Stimulated activated CD4-positive, alpha-beta T cell treated with anti-CD3 and anti-CD28 coated beads, Interleukin-1b, Interleukin-23, amount 100 ng/mL, for 1 hour (primary cell): ENCODE data around the gene CTDSP2.
"Not testable (repeated sequence)": the region's sequence is repeated elsewhere in the genome, so short reads cannot be mapped to it uniquely, and the experiment has no call there.

Experiments
- DNase-seq, 2 donors: peaks; one replicate each; pipeline ENCODE4 v3.0.0-alpha.2; 2020; ENCODE audit warnings: low read depth in 2 of 2

Gene CTDSP2

GRCh38 chr12:57782608-57783465 is 63.7 kb downstream of the CTDSP2 start, which contains the start of gene TSFM:
TSS of gene TSFM (plus strand) at chr12:57782787. CDS start at chr12:57782802, 15 bp downstream.
- peak; percentile 90 to 96 for DNase-seq

- DNase-seq, result no peak
Observed at GRCh38 chr12:57782243-57782607, 64.3 kb downstream of the CTDSP2 start.

- DNase-seq, result no peak
Observed at GRCh38 chr12:57781801-57782200, 64.7 kb downstream of the CTDSP2 start.

GRCh38 chr12:57781244-57781643 is 65.3 kb downstream of the CTDSP2 start:
- no peak for DNase-seq

GRCh38 chr12:57780284-57780897 is 66.1 kb downstream of the CTDSP2 start:
- no peak for DNase-seq

- no peak for DNase-seq
Observed at GRCh38 chr12:57779736-57780135, 66.8 kb downstream of the CTDSP2 start.

GRCh38 chr12:57777911-57778310 is 68.6 kb downstream of the CTDSP2 start:
- no peak for DNase-seq

GRCh38 chr12:57777367-57777766 is 69.2 kb downstream of the CTDSP2 start:
- no peak for DNase-seq

- no peak for DNase-seq
Observed at GRCh38 chr12:57776247-57776587, 70.3 kb downstream of the CTDSP2 start.

GRCh38 chr12:57775563-57776246 is 70.8 kb downstream of the CTDSP2 start:
- no peak for DNase-seq

- DNase-seq, result no peak
Observed at GRCh38 chr12:57775044-57775443, 71.5 kb downstream of the CTDSP2 start.

GRCh38 chr12:57774634-57775033 is 71.9 kb downstream of the CTDSP2 start:
- DNase-seq, result not testable (repeated sequence)

GRCh38 chr12:57772429-57773322 is 73.9 kb downstream of the CTDSP2 start, which contains the start of gene EEF1AKMT3:
TSS of gene EEF1AKMT3 (plus strand) at chr12:57772614. CDS start at chr12:57772725, 111 bp downstream.
- no peak for DNase-seq

- peak; percentile 60 to 84 for DNase-seq
Observed at GRCh38 chr12:57771873-57772428, 74.6 kb downstream of the CTDSP2 start, which contains the start of gene METTL1. TSS of gene METTL1 (minus strand) at chr12:57772105. CDS start at chr12:57772083, 22 bp downstream.

- peak; percentile 34 to 87 for DNase-seq
Observed at GRCh38 chr12:57771236-57771872, 75.2 kb downstream of the CTDSP2 start.

GRCh38 chr12:57770734-57771133 is 75.8 kb downstream of the CTDSP2 start:
- DNase-seq, result no peak
